ENCODE results near the gene VPS8.

The VPS8 gene

GRCh38 chr3:184850201-184850600, 38.2 kb downstream of the VPS8 start (continued):
- no peak for TF ChIP-seq PRDM6 (tag by site-specific recombination; IDR thresholded peaks at IDR 0.05)
- no peak for TF ChIP-seq ZNF677 (tag by site-specific recombination; IDR thresholded peaks at IDR 0.05)
- TF ChIP-seq ZNF792 (tag by site-specific recombination; IDR thresholded peaks at IDR 0.05) = no peak
- TF ChIP-seq ZSCAN16 (tag by site-specific recombination; IDR thresholded peaks at IDR 0.05) = no peak
- no peak for TF ChIP-seq ZNF548 (tag by site-specific recombination; IDR thresholded peaks at IDR 0.05)
- TF ChIP-seq ZNF214 (tag by site-specific recombination; IDR thresholded peaks at IDR 0.05; ENCODE audit: borderline replicate concordance) = no peak
- no peak for TF ChIP-seq ZNF138 (tag by site-specific recombination; IDR thresholded peaks at IDR 0.05; ENCODE audit: borderline replicate concordance)
- TF ChIP-seq, protein P1, sequence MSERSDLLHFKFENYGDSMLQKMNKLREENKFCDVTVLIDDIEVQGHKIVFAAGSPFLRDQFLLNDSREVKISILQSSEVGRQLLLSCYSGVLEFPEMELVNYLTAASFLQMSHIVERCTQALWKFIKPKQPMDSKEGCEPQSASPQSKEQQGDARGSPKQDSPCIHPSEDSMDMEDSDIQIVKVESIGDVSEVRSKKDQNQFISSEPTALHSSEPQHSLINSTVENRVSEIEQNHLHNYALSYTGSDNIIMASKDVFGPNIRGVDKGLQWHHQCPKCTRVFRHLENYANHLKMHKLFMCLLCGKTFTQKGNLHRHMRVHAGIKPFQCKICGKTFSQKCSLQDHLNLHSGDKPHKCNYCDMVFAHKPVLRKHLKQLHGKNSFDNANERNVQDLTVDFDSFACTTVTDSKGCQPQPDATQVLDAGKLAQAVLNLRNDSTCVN (tag by site-specific recombination; optimal IDR thresholded peaks at IDR 0.05) = no peak
- TF ChIP-seq PRDM4 (tag by site-specific recombination; IDR thresholded peaks at IDR 0.05) = no peak
- TF ChIP-seq ZNF473 (tag by site-specific recombination; IDR thresholded peaks at IDR 0.05) = no peak

- CTCF ChIA-PET = no interaction called here
- H3K36me3 ChIP-seq (ENCODE audit: control insufficient read depth in 2 of 2, insufficient read depth in 1 of 2, low read length in 2 of 2) = peaks cover 11 to 74% of the 10 kb centered on the region in 2 experiments; a peak in 2 of 3 replicates
- no peak overlapping the region for H3K27ac ChIP-seq (ENCODE audit: extremely low read depth, low read depth, low read length)
- H3K4me1 ChIP-seq (ENCODE audit: control insufficient read depth, insufficient read depth, low read length) = no peaks in the 10 kb centered on the region
- POLR2A ChIA-PET = no interaction called here
- no peak for TF ChIP-seq MYNN (tag by site-specific recombination; IDR thresholded peaks at IDR 0.05; ENCODE audit: borderline replicate concordance)
- no peak for TF ChIP-seq HOXA7 (CRISPR knock-in tag; IDR thresholded peaks at IDR 0.05; ENCODE audit: borderline replicate concordance)
- TF ChIP-seq, protein P2, sequence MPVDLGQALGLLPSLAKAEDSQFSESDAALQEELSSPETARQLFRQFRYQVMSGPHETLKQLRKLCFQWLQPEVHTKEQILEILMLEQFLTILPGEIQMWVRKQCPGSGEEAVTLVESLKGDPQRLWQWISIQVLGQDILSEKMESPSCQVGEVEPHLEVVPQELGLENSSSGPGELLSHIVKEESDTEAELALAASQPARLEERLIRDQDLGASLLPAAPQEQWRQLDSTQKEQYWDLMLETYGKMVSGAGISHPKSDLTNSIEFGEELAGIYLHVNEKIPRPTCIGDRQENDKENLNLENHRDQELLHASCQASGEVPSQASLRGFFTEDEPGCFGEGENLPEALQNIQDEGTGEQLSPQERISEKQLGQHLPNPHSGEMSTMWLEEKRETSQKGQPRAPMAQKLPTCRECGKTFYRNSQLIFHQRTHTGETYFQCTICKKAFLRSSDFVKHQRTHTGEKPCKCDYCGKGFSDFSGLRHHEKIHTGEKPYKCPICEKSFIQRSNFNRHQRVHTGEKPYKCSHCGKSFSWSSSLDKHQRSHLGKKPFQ (tag by site-specific recombination; IDR thresholded peaks at IDR 0.05) = no peak
- no peak for TF ChIP-seq ZNF138 (tag by site-specific recombination; IDR thresholded peaks at IDR 0.05; ENCODE audit: borderline replicate concordance)
- no peak for TF ChIP-seq ZNF776 (tag by site-specific recombination; IDR thresholded peaks at IDR 0.05; ENCODE audit: borderline replicate concordance)
- no peak for TF ChIP-seq ZNF133 (tag by site-specific recombination; IDR thresholded peaks at IDR 0.05)
- TF ChIP-seq ZNF23 (tag by site-specific recombination; IDR thresholded peaks at IDR 0.05; ENCODE audit: borderline replicate concordance) = no peak
- no peak for TF ChIP-seq ZNF571 (tag by site-specific recombination; IDR thresholded peaks at IDR 0.05)
- TF ChIP-seq, protein P3, sequence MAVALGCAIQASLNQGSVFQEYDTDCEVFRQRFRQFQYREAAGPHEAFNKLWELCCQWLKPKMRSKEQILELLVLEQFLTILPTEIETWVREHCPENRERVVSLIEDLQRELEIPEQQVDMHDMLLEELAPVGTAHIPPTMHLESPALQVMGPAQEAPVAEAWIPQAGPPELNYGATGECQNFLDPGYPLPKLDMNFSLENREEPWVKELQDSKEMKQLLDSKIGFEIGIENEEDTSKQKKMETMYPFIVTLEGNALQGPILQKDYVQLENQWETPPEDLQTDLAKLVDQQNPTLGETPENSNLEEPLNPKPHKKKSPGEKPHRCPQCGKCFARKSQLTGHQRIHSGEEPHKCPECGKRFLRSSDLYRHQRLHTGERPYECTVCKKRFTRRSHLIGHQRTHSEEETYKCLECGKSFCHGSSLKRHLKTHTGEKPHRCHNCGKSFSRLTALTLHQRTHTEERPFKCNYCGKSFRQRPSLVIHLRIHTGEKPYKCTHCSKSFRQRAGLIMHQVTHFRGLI (tag by site-specific recombination; IDR thresholded peaks at IDR 0.05) = no peak
- no peak for TF ChIP-seq SCRT2 (tag by site-specific recombination; IDR thresholded peaks at IDR 0.05)
- no peak for TF ChIP-seq BCL11A (tag by site-specific recombination; IDR thresholded peaks at IDR 0.05; ENCODE audit: low read depth)
- TF ChIP-seq MZF1 (tag by site-specific recombination; IDR thresholded peaks at IDR 0.05; ENCODE audit: borderline replicate concordance) = no peak
- no peak for TF ChIP-seq ZNF248 (tag by site-specific recombination; IDR thresholded peaks at IDR 0.05)
- TF ChIP-seq ZBTB17 (tag by site-specific recombination; IDR thresholded peaks at IDR 0.05) = no peak
- no peak overlapping the region for H3K4me3 ChIP-seq (ENCODE audit: low read depth, low read length)
- H3K9me3 ChIP-seq (ENCODE audit: control insufficient read depth, insufficient read depth, low read depth, low read length) = no peaks in the 10 kb centered on the region
Measured at GRCh38 chr3:184857099-184857498, 45.1 kb downstream of the VPS8 start.

Data from HEK293 (cell line).